NCI-H1694 treated with DMSO at 0.1 percent for 48 hours (cell line): Measurements from ENCODE around the gene GPR17.

Experiments
- DNase-seq: peaks from one replicate; lab custom pipeline; 2025; lab: John Stamatoyannopoulos, UW

GPR17 gene, protein sequence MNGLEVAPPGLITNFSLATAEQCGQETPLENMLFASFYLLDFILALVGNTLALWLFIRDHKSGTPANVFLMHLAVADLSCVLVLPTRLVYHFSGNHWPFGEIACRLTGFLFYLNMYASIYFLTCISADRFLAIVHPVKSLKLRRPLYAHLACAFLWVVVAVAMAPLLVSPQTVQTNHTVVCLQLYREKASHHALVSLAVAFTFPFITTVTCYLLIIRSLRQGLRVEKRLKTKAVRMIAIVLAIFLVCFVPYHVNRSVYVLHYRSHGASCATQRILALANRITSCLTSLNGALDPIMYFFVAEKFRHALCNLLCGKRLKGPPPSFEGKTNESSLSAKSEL

DNA sequence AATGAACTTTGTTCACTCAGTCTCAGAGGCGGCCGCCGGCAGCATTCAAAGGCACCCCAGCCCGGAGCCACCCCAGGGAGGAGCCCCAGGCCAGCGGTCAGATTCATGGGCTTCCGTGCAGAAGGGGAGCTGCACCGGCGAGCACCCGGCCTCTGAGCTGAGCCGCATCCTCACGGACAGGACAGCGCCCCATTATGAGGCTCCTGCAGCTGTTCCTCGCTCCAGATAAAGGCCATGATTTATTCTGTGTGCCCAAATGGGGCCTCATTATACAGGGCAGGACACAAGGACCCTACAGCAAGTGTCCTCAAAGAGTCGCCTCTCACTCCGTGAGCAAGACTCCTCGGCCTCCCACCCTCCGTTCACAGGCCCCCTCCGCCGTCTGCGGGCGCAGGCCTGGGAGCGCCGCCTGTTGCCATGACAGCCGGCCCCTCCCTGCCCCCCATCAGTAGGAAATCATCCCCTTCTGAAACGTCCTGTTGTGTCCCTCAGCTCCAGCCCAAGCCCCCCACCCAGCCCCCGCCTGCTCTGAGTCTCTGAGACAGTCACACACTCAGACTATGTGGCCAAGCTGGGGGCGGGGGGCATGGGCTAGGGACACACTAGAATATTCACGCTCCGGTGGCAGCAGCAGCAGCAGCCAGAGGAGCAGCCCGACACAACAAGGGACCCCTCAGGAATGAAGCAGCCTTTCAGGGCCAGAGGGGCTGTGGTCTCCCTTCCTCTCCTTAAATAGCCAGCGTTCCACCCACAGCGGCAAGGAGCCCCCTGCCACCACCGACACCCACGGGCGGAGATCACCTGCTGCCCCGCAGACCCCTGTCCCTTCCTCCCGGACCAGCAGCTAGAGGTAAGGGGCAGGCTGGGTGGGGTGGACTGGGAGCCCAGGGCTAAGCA lies at the start of gene GPR17:
GPR17 (plus strand) TSS at position 759 of the 897 bp plus-strand sequence. CDS start 4,583 bp downstream, outside the sequence.
- no peak for DNase-seq

DNA sequence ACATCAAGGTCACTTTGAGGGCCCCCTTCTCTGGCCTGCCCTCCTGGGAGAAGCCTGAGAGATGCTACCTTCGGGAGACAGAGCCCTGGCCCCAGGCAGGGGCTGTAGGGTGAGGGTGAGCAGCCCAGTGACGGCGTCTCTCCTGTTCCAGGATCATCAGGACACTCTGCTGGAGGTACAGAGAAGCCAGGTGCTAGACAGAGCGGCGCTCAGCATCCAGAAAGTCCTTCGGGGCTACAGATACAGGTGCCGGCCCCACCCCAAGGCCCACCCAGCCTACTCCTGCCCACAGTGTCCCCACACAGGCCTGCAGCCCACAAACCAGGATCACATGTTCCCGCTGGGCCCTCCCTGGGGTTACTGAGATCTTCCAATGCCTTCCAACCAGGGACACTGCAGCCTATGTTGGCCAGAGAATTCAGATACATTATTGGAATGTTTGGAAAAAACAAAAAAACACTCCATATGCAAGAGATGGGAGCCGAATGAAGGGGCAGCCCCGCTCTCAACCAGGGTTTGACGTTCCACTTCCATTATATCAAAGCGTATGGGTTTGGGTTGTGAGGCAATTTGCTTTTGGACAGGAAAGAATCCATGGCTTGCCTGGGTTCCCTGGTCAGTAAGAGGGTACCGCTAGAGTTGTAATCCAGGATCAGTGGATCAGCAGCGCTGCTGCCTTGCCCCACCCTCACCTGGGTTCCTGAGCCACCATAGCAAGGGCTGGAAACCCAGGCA lies 49.5 kb upstream of the GPR17 start:
- DNase-seq: no peak

DNA sequence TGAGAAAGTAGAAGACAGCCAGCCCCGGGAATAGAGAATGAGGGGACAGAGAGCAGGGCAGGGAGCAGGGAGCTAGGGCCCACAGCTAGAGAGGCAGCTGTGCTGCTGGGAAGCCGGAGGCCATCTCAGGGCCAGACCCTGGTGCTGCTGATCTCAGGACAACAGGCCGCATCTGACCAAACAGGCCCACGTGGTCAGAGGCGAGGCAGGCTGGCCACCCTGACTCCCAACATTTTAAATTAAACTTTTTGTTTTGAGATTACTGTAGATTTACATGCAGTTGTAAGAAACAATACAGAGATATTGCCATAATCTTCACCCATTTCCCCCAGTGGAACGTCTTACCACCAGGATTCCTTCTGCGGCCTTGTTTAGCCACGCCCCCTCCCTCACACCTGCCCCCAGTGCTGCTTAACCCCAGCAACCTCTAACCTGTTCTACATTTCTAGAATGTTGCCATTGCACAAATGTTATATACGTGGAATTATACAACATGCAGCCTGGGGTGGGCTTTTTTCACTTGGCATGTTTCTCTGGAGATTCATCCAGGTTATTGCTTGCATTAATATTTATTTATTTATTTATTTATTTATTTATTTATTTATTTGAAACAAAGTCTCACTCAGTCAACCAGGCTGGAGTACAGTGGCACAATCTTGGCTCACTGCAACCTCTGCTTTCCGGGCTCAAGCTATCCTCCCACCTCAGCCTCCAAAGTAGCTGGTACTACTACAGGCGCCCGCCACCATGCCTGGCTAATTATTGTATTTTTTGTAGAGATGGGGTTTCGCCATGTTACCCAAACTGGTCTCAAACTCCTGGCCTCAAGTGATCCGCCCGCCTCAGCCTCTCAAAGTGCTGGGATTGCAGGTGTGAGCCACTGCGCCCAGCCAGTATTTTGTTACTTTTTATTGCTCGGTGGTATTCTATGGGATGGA lies 48.6 kb upstream of the GPR17 start:
- DNase-seq: no peak

DNA sequence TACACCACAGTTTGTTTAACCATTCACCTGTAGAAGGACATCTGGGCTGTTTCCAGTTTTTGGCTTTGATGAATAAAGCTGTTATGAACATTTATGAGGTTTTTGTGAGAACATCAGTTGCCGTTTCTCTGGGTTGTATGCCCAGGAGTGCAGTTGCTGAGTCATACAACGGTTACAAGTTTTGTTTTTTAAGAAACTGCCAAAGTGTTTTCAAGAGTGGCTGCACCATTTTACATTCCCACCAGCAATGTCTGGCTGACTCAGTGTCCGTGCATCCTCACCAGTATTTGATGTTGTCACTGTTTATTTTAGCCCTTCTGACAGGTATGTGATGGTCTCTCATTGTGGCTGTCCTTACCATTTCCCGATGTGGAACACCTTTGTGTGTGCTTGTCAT lies 48.0 kb upstream of the GPR17 start:
- DNase-seq: no peak

DNA sequence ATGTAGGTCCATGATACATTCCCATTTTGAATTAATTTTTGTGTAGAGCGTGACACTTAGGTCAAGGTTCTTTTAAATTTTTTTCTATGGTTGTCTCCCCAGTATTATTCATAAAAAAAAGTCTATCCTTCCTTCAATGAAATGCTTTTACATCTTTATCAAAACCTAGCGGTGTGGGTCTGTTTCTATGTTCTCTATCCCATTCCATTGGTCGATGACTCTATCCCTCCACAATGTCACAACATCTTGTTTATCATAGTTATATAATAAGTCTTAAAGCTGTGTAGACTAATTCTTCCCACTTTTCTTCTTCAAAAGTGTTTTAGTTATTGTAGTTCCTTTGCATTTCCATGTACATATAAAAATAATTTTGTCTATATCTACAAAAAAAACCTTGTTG lies 47.2 kb upstream of the GPR17 start:
- no peak for DNase-seq

DNA sequence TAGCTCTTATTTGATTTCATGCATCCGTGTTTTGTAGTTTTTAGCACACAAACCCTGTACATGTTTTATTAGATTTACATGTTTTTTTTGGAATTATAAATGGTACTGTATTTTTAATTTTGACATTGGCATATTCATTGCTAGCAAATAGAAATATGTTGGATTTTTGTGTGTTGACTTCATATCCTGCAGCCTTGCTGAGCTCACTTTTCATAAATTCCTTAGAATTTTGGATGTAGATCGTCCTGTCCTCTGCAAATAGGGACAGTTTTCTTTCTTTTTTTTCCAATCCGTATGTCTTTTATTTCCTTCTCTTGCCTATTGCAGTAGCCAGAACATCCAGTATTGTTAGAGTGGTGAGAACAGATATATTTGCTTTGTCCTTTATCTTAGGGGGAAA lies 46.7 kb upstream of the GPR17 start:
- DNase-seq: no peak

DNA sequence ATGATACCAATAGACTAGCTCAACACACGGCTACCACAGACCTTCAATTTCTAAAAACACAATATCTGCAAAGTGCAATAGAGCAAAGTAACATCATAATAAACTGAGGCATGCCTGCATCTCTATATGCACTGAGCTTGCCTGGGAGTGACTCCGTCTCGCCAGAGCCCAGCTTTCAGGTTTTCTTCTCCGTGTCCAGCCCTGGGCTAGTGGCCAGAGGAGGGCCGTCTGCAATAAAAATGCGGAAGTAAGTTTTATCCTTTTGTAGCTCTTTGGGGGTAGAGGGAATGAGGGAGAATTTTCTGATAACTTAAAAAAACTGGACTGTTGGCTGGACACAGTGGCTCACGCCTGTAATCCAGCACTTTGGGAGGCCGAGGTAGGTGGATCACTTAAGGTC lies 41.0 kb upstream of the GPR17 start:
- DNase-seq: no peak

DNA sequence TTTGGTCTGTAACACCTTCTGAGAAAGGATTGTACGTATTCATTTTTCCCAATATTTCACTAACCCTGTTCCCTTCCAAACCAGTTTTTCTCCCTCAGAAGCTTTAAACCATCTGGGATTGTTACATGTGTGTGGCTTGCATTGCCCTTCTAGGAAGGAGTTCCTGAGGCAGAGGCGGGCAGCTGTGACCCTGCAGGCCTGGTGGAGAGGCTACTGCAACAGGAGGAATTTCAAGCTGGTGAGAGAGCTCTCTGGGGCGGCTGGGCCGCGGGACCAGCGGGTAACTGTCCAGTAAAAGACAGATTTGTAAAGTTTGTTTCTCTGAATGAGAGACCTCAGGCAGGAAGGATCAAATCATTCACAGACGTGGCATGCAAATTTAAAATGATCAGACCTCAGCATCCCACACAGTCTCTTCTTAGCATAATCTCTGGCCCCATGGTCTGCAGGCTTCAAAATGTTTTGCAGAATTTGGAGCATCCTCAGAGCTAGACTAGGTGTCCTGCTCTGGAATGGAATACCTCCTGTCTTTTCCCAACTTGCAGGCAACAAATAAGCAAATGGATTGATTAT lies 40.2 kb upstream of the GPR17 start:
- DNase-seq: no peak

DNA sequence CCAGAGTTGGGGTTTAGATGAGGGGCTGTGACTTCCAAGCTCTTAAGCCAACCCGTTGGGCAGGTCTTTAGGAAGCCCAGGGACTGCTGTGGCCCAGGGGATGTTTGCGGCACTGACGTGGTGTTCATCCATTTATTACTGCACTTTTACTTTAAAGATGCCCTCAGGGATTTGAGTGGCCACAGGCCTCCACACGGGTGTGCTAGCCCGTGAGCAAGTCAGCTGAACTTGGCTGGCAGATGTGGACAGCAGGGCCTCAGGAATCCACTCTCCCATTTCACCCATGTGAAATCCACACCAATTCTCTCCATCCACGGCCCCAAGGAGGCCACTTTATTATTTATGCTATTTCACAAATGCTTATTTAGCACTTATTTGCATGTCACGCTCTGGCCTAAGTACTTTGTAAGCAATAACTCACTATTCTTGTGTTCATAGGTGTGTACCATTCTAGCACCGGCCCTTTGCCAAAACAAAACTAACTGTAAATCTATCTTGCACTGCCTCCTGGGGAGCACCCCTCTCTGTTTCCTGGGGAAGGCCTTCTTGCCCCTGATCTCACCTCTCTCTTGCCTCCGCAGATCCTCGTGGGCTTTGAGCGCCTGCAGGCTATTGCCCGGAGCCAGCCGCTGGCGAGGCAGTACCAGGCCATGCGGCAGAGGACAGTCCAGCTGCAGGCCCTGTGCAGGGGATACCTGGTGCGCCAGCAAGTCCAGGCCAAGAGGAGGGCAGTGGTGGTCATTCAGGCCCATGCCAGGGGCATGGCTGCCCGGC lies 39.1 kb upstream of the GPR17 start:
- DNase-seq: no peak

DNA sequence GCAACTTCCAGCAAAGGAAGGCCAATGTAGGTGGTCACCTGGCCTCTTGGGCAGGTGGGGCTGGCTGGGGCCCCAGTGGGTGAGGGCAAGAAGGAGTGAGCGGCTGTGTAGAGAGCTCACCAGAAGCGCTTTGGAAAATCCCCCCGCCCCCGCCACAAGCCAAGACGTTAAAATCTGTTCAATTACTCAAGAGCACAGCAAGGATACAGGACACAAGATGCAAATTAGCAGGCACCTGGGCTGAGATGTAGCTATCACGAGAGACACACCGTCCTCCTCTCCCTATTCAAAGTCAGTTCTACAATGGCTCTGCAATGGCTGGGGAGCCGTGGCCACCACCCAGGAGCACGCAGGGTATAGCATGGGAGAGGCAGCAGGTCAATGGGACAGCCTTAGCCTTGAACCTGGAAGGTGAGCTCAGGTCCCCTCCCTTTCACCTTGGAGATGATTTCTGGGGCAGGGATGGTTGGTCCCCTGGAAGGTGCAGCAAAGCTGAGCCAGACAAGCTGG lies 38.5 kb upstream of the GPR17 start:
- DNase-seq: no peak

DNA sequence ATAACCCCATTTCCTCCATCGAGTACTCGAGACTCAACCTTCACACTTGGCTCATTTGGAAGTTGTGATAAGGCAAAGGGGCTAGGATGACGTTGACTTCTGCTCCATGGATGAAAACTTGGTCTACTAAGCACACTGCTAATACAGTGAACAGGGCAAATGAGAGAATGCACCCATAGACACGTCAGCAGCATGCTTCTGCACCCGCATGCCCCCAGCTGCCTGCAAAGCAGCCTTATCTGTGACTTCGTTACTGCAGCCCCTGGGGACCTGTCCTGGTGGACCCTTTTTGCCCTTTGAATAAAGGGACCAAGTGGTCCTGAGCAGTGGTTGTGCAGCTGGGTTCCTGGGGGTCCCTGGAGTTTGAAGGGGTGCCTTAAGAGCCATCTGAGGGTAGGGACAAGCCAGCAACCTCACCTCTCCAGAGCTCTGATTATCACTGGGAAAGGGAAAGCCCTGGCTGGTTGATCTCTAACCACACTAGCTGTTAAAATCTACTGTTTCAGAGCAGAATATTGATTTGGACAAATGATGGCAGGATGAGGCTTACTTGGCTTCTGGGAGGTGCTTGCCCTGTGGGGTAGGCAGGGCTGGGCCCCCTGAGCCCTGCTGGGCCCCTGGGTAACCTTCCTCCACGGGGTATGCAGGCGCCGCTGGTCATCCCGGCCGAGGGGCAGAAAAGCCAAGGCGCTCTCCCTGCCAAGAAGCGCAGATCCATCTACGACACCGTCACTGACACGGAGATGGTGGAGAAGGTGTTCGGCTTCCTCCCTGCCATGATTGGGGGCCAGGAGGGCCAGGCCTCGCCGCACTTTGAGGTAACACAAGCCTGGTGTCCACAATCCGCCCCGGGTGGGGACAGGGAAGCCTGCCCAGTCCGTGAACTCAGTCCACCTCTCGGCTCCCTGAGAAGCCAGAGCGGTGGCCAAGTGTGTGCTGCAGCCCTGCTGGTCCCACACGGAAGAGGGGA lies 37.6 kb upstream of the GPR17 start:
- DNase-seq: no peak

DNA sequence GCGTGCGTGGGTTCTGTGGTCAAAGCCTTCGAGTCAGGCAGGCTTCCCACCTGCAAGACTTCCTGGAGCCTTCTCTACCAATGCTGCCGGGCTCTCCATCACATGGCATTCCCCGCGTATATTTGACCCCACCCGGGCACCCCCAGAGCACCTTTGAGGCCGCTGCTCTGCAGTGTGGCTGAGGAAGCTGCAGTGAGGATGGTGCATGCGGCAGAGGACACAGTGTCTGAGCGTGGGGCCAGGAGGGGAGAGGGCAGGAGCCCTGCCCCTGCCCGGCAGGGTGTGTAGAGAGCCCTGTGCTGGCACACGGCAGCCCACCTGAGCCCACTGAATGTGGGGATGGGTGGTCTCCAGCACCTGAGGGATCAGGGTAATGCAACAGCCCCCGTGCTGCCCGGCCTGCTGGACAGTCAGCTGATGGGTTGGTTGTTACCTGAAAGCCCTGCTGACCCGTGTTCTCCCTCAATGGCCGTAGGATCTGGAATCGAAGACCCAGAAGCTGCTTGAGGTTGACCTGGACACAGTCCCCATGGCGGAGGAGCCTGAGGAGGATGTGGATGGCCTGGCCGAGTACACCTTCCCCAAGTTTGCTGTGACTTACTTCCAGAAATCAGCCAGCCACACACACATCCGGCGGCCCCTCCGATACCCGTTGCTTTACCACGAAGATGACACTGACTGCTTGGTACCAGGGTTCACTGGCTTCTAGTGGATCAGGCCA lies 36.8 kb upstream of the GPR17 start:
- DNase-seq: no peak

DNA sequence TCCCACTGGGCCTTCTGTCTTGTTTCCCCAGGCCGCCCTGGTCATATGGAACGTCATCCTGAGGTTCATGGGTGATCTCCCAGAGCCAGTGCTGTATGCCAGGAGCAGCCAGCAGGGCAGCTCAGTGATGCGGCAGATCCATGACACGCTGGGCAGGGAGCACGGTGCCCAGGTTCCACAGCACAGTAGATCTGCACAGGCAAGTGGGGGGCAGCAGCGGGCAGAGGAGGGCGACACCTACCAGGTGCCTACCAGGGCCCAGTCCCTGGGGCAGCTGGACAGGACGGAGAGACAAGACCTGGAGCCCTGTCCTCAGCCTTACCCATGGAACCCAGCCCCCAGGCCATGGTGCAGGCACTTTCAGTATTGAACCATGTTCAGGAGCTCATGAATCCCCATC lies 36.1 kb upstream of the GPR17 start:
- DNase-seq: no peak

DNA sequence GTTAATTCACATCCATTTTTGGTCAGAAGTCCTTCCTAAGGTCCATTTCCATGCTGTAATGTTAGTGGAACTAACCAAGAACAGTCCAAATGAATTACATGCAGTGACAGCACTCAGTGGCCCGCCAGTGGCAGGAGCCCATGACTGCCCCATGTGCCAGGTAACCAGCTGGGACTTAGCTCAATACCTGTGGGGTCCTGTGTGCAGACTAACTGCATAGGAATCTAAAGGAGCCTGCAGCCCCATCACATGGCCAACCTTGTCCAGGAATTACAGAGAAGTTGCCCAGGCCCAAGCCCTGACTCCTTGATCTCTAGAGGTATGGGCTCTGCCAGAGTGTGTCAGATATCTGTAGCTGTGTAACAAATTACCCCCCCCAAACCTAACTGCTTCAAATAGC lies 35.4 kb upstream of the GPR17 start:
- no peak for DNase-seq

DNA sequence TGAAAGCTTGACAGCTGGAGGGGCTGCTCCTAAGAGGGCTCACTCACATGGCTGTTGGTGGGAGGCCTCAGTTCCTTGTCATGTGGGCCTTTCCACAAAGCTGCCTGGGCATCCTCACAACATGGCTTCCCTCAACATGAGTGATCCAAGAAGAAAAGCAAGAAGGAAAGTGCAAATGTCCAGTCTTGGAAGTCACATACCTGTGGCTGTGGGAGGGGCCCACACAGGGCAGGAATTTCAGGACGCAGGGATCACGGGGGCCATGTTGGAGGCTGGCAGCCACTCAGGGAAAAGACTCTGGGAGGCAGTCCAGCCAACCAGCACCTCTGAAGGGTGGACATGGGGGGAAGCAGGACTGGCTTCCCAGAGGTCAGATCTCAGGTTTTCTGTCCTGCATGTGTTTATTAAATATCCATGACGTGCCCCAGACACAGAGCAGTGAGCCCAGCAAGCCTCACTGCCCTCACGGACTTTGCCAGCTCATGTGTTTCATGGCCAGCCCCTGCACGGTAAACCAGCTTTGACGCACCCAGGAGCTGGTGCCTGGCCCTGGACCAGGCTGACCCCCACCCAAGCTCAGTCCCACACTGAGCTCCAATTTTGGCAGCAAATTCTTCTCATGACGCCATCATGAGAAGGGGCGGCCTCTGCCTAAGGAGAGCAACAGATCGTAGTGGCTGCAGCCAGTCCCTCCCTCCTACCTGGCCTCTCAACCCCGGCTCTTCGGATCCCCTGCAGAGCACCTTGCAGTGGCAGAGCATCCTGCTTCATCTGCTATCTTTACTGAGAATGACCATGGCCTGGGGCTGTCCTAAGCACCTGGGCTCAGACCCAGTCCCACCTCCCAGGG lies 34.7 kb upstream of the GPR17 start:
- DNase-seq: no peak

DNA sequence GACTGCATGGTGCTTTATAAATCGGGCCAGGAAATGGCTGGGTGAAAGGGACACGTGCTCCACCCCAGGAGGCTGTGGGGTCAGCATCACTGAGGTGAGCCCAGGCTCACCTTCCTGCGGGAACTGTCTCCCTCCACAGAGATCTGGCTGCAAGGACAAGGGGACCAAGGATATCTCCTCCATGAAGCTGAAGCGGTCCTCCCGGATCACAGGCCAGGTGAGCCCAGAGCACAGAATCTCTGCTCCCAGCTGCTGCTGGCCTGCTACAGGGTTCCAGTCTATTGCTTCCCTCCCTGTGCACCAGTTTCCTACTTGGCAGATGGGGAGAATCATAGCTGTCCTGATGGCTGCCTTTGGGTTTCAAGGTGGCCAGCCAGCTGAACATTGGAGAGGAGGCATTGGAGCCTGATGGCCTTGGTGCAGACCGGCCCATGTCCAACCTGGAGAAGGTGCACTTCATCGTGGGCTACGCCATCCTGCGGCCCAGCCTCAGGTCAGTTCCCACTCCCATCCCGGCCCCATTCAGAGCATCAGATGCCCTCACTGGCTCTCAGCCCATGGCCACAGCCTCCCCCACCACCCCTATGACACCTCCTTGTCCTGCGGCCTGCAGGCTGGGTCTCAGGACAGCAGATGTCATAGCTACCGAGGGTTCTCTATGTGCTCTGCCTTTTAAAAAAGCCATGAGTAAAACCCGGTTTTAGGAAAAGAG lies 33.7 kb upstream of the GPR17 start:
- no peak for DNase-seq

DNA sequence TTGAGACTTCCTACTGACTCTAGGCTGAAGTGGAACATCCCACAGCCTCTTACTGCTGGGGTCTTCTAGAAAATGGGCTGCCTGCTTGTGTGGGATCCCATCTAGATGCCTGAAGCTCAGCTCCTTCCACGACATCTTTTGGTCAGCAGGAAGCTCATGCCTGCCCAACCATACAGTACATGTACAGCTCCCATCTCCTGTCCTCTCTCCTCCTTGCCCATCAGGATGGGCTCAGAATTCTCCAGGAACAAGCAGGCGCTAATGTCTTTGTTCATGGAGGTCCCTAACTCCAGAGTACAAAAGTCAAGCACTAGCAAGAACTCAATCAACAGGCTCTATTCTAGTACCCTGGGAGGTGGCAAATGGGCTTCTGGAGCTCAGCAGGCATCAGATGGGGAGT lies 31.7 kb upstream of the GPR17 start:
- DNase-seq: no peak
